HG02642 (cell line): ENCODE measurements around the gene PPP2R5B.

ENCODE experiments used
- ATAC-seq: cut with Tn5 transposase; IDR thresholded peaks from one replicate; pipeline ENCODE4 v1.9.1; 2021; ENCODE audit warnings: mild to moderate bottlenecking; ENCODE audit not compliant: unreplicated experiment, poor library complexity

Gene PPP2R5B

GRCh38 chr11:64905516-64906313 lies 18.8 kb upstream of the PPP2R5B start:
- no peak for ATAC-seq

GRCh38 chr11:64906314-64906635 lies 18.2 kb upstream of the PPP2R5B start:
- no peak for ATAC-seq

GRCh38 chr11:64908766-64909165 lies 15.7 kb upstream of the PPP2R5B start:
- ATAC-seq, result no peak

- ATAC-seq, result no peak
These were observed 14.7 kb upstream of the PPP2R5B start for GRCh38 chr11:64909653-64910343.

GRCh38 chr11:64910451-64911093 lies 13.9 kb upstream of the PPP2R5B start:
- ATAC-seq, result no peak

- ATAC-seq, result no peak
These were observed 13.3 kb upstream of the PPP2R5B start for GRCh38 chr11:64911142-64911541.

- no peak for ATAC-seq
These were observed 12.8 kb upstream of the PPP2R5B start for GRCh38 chr11:64911689-64912088.

GRCh38 chr11:64913171-64913727 lies 11.2 kb upstream of the PPP2R5B start:
- ATAC-seq, result no peak

- no peak for ATAC-seq
These were observed 10.4 kb upstream of the PPP2R5B start for GRCh38 chr11:64914123-64914522.

- no peak for ATAC-seq
These were observed 9.1 kb upstream of the PPP2R5B start for GRCh38 chr11:64915376-64915887.

- ATAC-seq, result peak; percentile 17
These were observed 8.3 kb upstream of the PPP2R5B start for GRCh38 chr11:64916040-64916774.

GRCh38 chr11:64916775-64917662 lies 7.5 kb upstream of the PPP2R5B start, which contains the start of gene ATG2A:
TSS of gene ATG2A (minus strand) at chr11:64917209. CDS start at chr11:64917135, 74 bp downstream.
- peak; percentile 93 for ATAC-seq

GRCh38 chr11:64917663-64917995 lies 6.9 kb upstream of the PPP2R5B start:
- ATAC-seq, result no peak

- no peak for ATAC-seq
These were observed 6.5 kb upstream of the PPP2R5B start for GRCh38 chr11:64918017-64918416.

GRCh38 chr11:64919627-64920026 lies 4.9 kb upstream of the PPP2R5B start:
- no peak for ATAC-seq

- no peak for ATAC-seq
These were observed 4.4 kb upstream of the PPP2R5B start for GRCh38 chr11:64920124-64920523.

- ATAC-seq, result no peak
These were observed 3.1 kb upstream of the PPP2R5B start for GRCh38 chr11:64921384-64921783.

GRCh38 chr11:64923151-64923661 lies 1.3 kb upstream of the PPP2R5B start:
- no peak for ATAC-seq

- no peak for ATAC-seq
These were observed 408 bp downstream of the PPP2R5B start for GRCh38 chr11:64924910-64925284.
